GM13977 (cell line): ENCODE measurements around the gene AFF2.
"Not testable (repeated sequence)": the region's sequence is repeated elsewhere in the genome, so short reads cannot be mapped to it uniquely, and the experiment has no call there.

Experiments used
- DNase-seq: peaks from one replicate; pipeline ENCODE4 v3.0.0; 2012; ENCODE audit warnings: low spot score
- in situ Hi-C: fragments of 300-500 bp; cut with MboI; formaldehyde crosslinking; loops from one replicate; pipeline ENCODE4 v1.12.0; 2022; ENCODE audit warnings: low sequenced_read_pairs, low pct_unique_long_range_greater_than_20kb, mixed read lengths, inconsistent platforms; ENCODE audit not compliant: unreplicated experiment
- TF ChIP-seq, protein P1 (sequence below): IDR thresholded peaks from 2 replicates; pipeline ENCODE4 v1.5.1; 2012; ENCODE audit warnings: mild to moderate bottlenecking, control low read depth; ENCODE audit not compliant: insufficient read depth; ENCODE audit errors: extremely low read depth, missing control alignments

Gene AFF2

DNA sequence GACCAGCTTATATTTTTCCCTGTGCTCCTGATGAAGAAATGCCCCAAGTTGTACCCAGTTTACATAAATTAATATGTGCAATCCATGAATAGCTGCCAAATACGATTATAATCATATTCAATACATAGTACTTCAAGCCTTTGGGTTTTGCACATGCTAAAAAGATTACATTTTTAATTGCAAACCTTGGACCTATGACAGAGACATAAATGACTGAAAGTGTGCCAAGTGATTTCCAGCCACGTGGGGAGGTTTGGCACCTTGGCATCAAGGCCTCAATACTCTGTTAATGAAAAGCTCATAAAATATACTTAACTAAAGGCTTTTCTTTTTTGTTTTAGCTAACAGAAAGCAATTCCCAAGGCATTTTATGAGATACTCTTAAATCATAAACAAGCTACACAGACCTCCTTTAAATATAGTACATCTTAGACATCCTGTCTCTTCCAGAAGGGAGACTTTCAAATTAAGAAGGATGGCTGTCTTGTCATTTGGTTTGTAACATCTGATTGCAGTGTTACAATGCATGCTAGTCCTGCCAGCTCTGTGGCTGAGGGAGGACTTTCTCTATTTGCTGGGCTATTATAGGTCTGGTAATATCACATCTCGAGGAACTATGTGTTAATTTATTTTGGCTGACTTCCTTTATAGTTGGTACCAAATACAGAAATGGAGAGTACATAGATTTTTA lies 404.1 kb downstream of the AFF2 start:
- TF ChIP-seq, protein P1, sequence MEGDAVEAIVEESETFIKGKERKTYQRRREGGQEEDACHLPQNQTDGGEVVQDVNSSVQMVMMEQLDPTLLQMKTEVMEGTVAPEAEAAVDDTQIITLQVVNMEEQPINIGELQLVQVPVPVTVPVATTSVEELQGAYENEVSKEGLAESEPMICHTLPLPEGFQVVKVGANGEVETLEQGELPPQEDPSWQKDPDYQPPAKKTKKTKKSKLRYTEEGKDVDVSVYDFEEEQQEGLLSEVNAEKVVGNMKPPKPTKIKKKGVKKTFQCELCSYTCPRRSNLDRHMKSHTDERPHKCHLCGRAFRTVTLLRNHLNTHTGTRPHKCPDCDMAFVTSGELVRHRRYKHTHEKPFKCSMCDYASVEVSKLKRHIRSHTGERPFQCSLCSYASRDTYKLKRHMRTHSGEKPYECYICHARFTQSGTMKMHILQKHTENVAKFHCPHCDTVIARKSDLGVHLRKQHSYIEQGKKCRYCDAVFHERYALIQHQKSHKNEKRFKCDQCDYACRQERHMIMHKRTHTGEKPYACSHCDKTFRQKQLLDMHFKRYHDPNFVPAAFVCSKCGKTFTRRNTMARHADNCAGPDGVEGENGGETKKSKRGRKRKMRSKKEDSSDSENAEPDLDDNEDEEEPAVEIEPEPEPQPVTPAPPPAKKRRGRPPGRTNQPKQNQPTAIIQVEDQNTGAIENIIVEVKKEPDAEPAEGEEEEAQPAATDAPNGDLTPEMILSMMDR, result no peak
- in situ Hi-C loops, result no loop called here
- no peak for DNase-seq

DNA sequence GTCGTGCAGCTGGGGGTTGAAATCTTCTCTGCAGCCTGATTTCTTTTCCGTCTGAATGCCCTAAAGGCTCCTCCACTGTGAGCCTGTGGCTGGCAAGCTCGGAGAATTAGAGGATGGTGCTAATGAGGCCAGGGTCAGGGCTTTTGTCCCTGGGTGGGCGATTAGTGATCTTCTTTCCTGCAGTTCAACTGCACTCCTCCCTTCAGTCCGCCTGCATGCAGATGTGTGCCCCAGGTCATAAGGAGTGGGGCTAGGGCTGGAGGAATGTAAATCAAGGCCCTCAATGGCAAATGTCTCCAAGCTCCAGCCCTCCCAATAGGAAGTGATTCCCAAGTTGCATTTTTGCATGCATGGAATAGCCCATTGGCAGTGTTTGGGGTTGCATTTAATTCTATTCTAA lies 405.0 kb downstream of the AFF2 start:
- no peak for DNase-seq
- in situ Hi-C loops, result no loop called here
- TF ChIP-seq, protein P1, result no peak

DNA sequence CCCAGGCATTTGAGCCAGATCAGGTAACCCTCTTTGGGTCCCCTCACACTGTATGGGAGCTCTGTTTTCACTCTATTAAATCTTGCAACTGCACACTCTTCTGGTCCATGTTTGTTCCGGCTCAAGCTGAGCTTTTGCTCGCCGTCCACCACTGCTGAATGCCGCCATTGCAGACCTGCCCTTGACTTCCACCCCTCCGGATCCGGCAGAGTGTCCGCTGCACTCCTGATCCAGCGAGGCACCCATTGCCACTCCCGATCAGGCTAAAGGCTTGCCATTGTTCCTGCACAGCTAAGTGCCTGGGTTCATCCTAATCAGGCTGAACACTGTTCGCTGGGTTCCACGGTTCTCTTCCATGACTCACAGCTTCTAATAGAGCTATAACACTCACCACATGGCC lies 406.2 kb downstream of the AFF2 start:
- in situ Hi-C loops, result not testable (repeated sequence)

DNA sequence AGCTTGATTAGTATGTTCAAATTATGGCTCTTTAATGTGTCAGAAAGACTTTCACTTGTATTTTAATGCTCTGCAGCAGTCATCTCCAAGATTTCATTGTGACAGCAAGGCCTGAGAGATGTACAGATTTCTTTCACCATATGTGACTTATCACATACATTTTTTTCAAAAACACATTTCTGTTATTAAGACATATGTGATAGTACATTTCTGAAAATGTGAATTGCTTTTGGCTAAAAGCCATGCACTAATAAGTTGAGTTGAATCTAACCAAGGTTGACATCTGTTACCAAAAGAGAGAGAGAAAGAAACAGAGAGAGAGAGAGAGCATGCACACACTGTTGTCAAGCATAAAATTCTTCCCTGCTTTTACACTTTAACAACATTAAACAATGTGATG lies 409.3 kb downstream of the AFF2 start:
- in situ Hi-C loops, result no loop called here
- TF ChIP-seq, protein P1, result no peak
- DNase-seq, result no peak

More for the DNA sequence above, 406.2 kb downstream of the AFF2 start:
- not testable (repeated sequence) for DNase-seq

DNA sequence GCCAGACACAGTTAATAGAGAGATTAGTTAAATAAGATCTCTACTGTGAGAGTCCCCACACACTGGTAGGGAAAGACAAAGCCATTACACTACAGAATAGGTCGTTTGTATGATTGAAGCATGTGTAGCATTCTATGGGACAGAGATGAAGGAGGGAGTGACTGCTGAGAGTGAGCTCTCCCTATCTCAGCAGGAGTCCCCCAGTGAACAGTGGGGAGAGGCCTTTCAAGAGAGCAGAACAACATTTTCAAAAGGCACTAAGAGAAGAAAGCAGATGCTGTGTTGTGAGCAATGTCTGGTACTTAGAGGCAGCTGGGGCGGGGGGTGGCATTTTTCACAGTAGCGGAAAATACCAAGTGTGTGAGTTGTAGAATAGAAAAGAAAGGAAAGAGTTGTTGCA lies 413.6 kb downstream of the AFF2 start:
- in situ Hi-C loops, result no loop called here
- TF ChIP-seq, protein P1, result no peak
- no peak for DNase-seq

DNA sequence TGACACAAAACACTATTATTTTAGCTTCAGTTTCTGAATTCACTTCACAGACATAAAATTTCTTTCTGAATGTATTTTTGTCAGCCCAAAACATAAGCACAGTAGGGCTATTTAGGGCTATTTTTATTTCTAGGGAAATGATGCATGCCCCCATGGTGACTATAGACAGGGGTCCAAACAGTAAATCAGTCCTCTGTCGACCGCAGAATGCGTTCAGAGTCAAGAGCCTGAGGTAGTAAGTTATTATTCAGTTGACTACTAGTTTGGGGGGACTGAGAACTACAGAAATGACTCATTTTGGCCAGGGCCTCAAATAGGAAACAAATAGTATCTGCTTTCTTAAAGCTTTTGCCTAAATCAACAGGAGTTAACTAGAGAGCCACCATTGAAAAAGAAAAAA lies 414.4 kb downstream of the AFF2 start:
- TF ChIP-seq, protein P1, result no peak
- in situ Hi-C loops, result no loop called here
- DNase-seq, result peak; percentile 41

DNA sequence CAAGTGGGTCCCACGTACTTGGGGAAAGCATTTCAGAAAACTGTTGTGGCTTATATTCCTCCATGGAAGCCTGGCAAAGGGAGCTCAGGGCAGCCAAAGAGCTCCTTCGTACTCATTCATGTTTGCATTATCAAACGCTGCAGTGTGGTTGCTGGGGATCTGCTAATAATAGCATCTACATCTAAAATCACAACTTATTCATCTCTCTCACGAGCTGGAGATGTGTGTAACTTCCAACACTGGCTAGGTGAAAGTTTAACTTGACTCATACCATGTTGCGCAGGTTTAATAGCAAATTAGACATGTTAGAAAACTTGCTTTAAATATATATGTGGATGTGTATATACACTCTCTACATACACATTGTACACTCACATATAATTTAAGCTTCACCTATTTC lies 415.1 kb downstream of the AFF2 start:
- TF ChIP-seq, protein P1, result no peak
- in situ Hi-C loops, result no loop called here

More for the DNA sequence above, 415.1 kb downstream of the AFF2 start:
- no peak for DNase-seq
